Measurements from ENCODE around the gene PINLYP.
"Not testable (repeated sequence)": the region's sequence is repeated elsewhere in the genome, so short reads cannot be mapped to it uniquely, and the experiment has no call there.

Gene PINLYP

GRCh38 chr19:43598445-43599240, 23.0 kb downstream of the PINLYP start:
- DNase-seq: no peak
- no peak overlapping the region for H3K4ac ChIP-seq (ENCODE audit: low read depth, low read length)
- no peak overlapping the region for H3K14ac ChIP-seq (ENCODE audit: low read length)
- no peak overlapping the region for H3K4me3 ChIP-seq (ENCODE audit: low read depth, low read length)
- no peak overlapping the region for H3K9ac ChIP-seq (ENCODE audit: low read length)
- H3K36me3 ChIP-seq (ENCODE audit: control insufficient read depth in 1 of 2, insufficient read depth in 2 of 2, low read length in 2 of 2): peaks cover 22 to 29% of the 10 kb centered on the region in 2 experiments
- no peak overlapping the region for H2BK120ac ChIP-seq (ENCODE audit: insufficient read depth, low read length, poor library complexity)
- H3K9me3 ChIP-seq (ENCODE audit: insufficient read depth, low read depth, low read length): no peaks in the 10 kb centered on the region
- no peak overlapping the region for H3K27ac ChIP-seq (ENCODE audit: low read depth, low read length)
- H3K27me3 ChIP-seq (ENCODE audit: insufficient read depth, low read length): no peaks in the 10 kb centered on the region
- H3K79me2 ChIP-seq (ENCODE audit: control insufficient read depth, insufficient read depth, low read length, poor library complexity): peaks cover 9% of the 10 kb centered on the region
- H3K23ac ChIP-seq (ENCODE audit: low read length): no peak overlapping the region
- no peak overlapping the region for H2AFZ ChIP-seq (ENCODE audit: insufficient read depth, low read length, poor library complexity)
- WGBS (ENCODE audit: extremely low coverage, insufficient coverage, insufficient read length): no CpG with 5 or more reads among the region's 19 CpGs
- H3K4me1 ChIP-seq (ENCODE audit: control insufficient read depth in 1 of 2, insufficient read depth in 2 of 2, low read length in 2 of 2): peaks cover 9 to 12% of the 10 kb centered on the region in 2 experiments
- no peak overlapping the region for H4K12ac ChIP-seq (ENCODE audit: low read depth, low read length)
- H4K91ac ChIP-seq (ENCODE audit: low read depth, low read length): no peak overlapping the region
- no peak overlapping the region for H2BK12ac ChIP-seq (ENCODE audit: low read length)
- no peak overlapping the region for H4K8ac ChIP-seq (ENCODE audit: low read depth, low read length)
- H2BK5ac ChIP-seq (ENCODE audit: low read depth, low read length, poor library complexity): no peak overlapping the region
- H3K18ac ChIP-seq (ENCODE audit: low read length): no peak overlapping the region
- no peak overlapping the region for H2AK5ac ChIP-seq (ENCODE audit: low read length)
- H3K79me1 ChIP-seq (ENCODE audit: low read length): peaks cover 13% of the 10 kb centered on the region
- no peak overlapping the region for H3K4me2 ChIP-seq (ENCODE audit: low read length)

DNA sequence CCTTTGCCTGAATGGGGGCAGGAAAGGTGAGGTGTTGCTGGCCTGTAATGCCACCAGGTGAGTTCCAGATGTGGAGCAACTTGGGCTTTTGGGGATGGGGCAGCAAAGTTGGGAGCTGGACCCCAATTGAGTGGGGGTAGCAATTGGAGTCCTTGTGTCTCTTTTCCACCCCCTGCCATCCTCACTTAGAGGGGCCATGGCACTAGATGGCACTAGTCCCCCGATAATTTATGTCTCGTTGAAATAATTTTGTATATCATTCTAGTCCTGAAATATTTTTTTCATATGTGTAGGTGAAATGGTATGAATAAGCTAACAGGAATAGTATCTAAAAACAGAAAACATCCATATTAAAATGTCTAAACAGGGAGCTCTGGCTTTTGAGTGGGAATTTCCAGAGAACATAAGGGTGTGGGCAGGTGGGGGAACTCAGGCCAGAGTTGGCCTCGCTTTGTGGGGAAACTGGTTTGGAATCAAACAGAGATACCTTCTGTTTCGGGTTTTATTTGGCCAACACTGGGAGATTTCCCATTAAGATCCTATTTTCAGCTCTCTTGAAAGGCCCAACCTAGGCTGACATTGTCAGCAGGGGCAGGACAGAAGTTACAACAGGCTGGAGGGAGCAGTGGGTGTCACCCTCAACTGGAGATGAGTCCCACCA, 24.2 kb downstream of the PINLYP start:
- Histone ChIP-seq H2BK120ac (ENCODE audit: insufficient read depth, low read length, poor library complexity) (no peak overlapping the region), H2BK12ac (ENCODE audit: low read length) (no peak overlapping the region), H3K79me1 (ENCODE audit: low read length) (peaks cover 12% of the 10 kb centered on the region), H2AFZ (ENCODE audit: insufficient read depth, low read length, poor library complexity) (no peak overlapping the region), H3K27ac (ENCODE audit: low read depth, low read length) (no peak overlapping the region), H3K23ac (ENCODE audit: low read length) (no peak overlapping the region), H2BK5ac (ENCODE audit: low read depth, low read length, poor library complexity) (no peak overlapping the region), H3K4ac (ENCODE audit: low read depth, low read length) (no peak overlapping the region), H4K8ac (ENCODE audit: low read depth, low read length) (no peak overlapping the region), H3K36me3 (ENCODE audit: control insufficient read depth in 1 of 2, insufficient read depth in 2 of 2, low read length in 2 of 2) (peaks cover 15 to 21% of the 10 kb centered on the region in 2 experiments), H3K4me1 (ENCODE audit: control insufficient read depth in 1 of 2, insufficient read depth in 2 of 2, low read length in 2 of 2) (peaks cover 7 to 12% of the 10 kb centered on the region in 2 experiments), H4K12ac (ENCODE audit: low read depth, low read length) (no peak overlapping the region), H3K4me3 (ENCODE audit: low read depth, low read length) (no peak overlapping the region), H3K4me2 (ENCODE audit: low read length) (no peak overlapping the region), H3K27me3 (ENCODE audit: insufficient read depth, low read length) (no peaks in the 10 kb centered on the region), H3K79me2 (ENCODE audit: control insufficient read depth, insufficient read depth, low read length, poor library complexity) (peaks cover 8% of the 10 kb centered on the region), H3K14ac (ENCODE audit: low read length) (no peak overlapping the region), H4K91ac (ENCODE audit: low read depth, low read length) (no peak overlapping the region), H2AK5ac (ENCODE audit: low read length) (no peak overlapping the region), H3K9ac (ENCODE audit: low read length) (no peak overlapping the region), H3K18ac (ENCODE audit: low read length) (no peak overlapping the region), H3K9me3 (ENCODE audit: insufficient read depth, low read depth, low read length) (no peaks in the 10 kb centered on the region)
- DNase-seq: no peak
- WGBS (ENCODE audit: extremely low coverage, insufficient coverage, insufficient read length): no CpG with 5 or more reads among the region's 4 CpGs

DNA sequence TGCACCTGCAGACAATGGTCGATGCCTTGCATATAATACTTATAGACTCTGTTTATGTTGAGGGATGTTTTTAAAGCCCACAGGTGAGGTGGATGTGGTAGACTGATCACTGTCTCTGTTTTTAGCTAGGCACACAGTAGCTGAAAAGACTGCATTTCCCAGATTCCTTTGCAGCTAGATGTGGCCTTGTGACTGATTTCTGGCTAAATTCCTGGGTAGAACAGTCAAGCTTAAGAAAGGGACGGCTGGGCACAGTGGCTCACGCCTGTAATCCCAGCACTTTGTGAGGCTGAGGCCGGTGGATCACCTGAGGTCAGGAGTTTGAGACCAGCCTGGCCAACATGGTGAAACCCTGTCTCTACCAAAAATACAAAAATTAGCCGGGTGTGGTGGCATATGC, 24.7 kb downstream of the PINLYP start:
- not testable (repeated sequence) for H4K8ac ChIP-seq (ENCODE audit: low read depth, low read length); H3K79me1 ChIP-seq (ENCODE audit: low read length); H2BK120ac ChIP-seq (ENCODE audit: insufficient read depth, low read length, poor library complexity); H4K12ac ChIP-seq (ENCODE audit: low read depth, low read length); H2AFZ ChIP-seq (ENCODE audit: insufficient read depth, low read length, poor library complexity); H3K79me2 ChIP-seq (ENCODE audit: control insufficient read depth, insufficient read depth, low read length, poor library complexity); H2AK5ac ChIP-seq (ENCODE audit: low read length); H3K9ac ChIP-seq (ENCODE audit: low read length); H2BK5ac ChIP-seq (ENCODE audit: low read depth, low read length, poor library complexity); H3K14ac ChIP-seq (ENCODE audit: low read length); H3K27ac ChIP-seq (ENCODE audit: low read depth, low read length); H3K4me3 ChIP-seq (ENCODE audit: low read depth, low read length); H3K9me3 ChIP-seq (ENCODE audit: insufficient read depth, low read depth, low read length); DNase-seq; H3K4ac ChIP-seq (ENCODE audit: low read depth, low read length); H2BK12ac ChIP-seq (ENCODE audit: low read length); H3K27me3 ChIP-seq (ENCODE audit: insufficient read depth, low read length); H3K4me2 ChIP-seq (ENCODE audit: low read length); H3K23ac ChIP-seq (ENCODE audit: low read length); H3K18ac ChIP-seq (ENCODE audit: low read length); H4K91ac ChIP-seq (ENCODE audit: low read depth, low read length)
- peaks cover 15 to 21% of the 10 kb centered on the region in 2 experiments for H3K36me3 ChIP-seq (ENCODE audit: control insufficient read depth in 1 of 2, insufficient read depth in 2 of 2, low read length in 2 of 2)
- H3K4me1 ChIP-seq (ENCODE audit: control insufficient read depth in 1 of 2, insufficient read depth in 2 of 2, low read length in 2 of 2): peaks cover 4 to 10% of the 10 kb centered on the region in 2 experiments
- no CpG with 5 or more reads among the region's 5 CpGs for WGBS (ENCODE audit: extremely low coverage, insufficient coverage, insufficient read length)

DNA sequence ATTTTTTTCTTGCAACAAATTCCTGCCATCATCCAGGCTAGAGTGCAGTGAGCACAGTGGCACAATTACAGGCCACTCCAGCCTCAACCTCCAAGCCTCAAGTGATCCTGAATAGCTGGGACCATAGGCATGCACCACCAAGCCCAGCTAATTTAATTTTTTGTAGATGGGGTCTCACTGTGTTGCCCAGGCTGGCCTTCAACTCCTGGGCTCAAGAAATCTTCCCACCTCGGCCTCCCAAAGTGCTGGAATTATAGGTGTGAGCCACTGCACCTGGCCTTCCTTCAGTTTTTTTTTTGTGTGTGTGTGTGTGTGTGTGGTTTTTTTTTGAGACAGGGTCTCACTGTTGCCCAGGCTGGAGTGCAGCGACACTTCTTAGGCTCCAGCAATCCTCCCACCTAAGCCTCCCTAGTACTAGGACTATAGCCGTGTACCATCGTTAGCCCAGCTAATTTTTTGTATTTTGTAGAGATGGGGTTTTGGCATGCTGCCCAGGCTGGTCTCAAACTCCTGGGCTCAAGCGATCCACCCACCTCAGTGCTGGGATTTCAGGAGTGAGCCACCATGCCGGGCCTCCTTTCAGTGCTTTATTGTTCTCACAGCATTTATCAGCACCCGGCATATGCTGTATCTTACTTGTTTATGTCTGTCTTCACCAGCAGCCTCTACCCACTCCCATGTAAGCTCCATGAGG, 30.4 kb downstream of the PINLYP start:
- Histone ChIP-seq H3K23ac (ENCODE audit: low read length) (no peak overlapping the region), H3K9me3 (ENCODE audit: insufficient read depth, low read depth, low read length) (peaks cover 1% of the 10 kb centered on the region), H3K18ac (ENCODE audit: low read length) (no peak overlapping the region), H2BK120ac (ENCODE audit: insufficient read depth, low read length, poor library complexity) (no peak overlapping the region), H2BK12ac (ENCODE audit: low read length) (no peak overlapping the region), H3K4me3 (ENCODE audit: low read depth, low read length) (no peak overlapping the region), H3K9ac (ENCODE audit: low read length) (no peak overlapping the region), H2AK5ac (ENCODE audit: low read length) (no peak overlapping the region), H3K4me2 (ENCODE audit: low read length) (no peak overlapping the region), H4K91ac (ENCODE audit: low read depth, low read length) (no peak overlapping the region), H3K79me2 (ENCODE audit: control insufficient read depth, insufficient read depth, low read length, poor library complexity) (no peaks in the 10 kb centered on the region), H3K36me3 (ENCODE audit: control insufficient read depth in 1 of 2, insufficient read depth in 2 of 2, low read length in 2 of 2) (peaks cover 11 to 31% of the 10 kb centered on the region in 2 experiments), H3K27me3 (ENCODE audit: insufficient read depth, low read length) (no peaks in the 10 kb centered on the region), H3K4ac (ENCODE audit: low read depth, low read length) (no peak overlapping the region), H3K14ac (ENCODE audit: low read length) (no peak overlapping the region), H4K8ac (ENCODE audit: low read depth, low read length) (no peak overlapping the region), H4K12ac (ENCODE audit: low read depth, low read length) (no peak overlapping the region), H2AFZ (ENCODE audit: insufficient read depth, low read length, poor library complexity) (no peak overlapping the region), H2BK5ac (ENCODE audit: low read depth, low read length, poor library complexity) (no peak overlapping the region), H3K27ac (ENCODE audit: low read depth, low read length) (no peak overlapping the region), H3K4me1 (ENCODE audit: control insufficient read depth in 1 of 2, insufficient read depth in 2 of 2, low read length in 2 of 2) (no peaks in the 10 kb centered on the region), H3K79me1 (ENCODE audit: low read length) (no peaks in the 10 kb centered on the region)
- no peak for DNase-seq
- WGBS (ENCODE audit: extremely low coverage, insufficient coverage, insufficient read length): no CpG with 5 or more reads among the region's 7 CpGs

Data from trophoblast cell (in vitro differentiated cells and primary cell).